ENCODE results near the gene FAM221B.

The FAM221B gene

GRCh38 chr9:35828716-35829083, at the start of gene FAM221B:
TSS of gene FAM221B (minus strand) at chr9:35828732. CDS start at chr9:35826161, 2,571 bp downstream.
- TF ChIP-seq CTCF (conservative IDR thresholded peaks at IDR 0.05; ENCODE audit: control insufficient read depth, insufficient read depth, low read depth, low read length), result no peak
- no peak for DNase-seq (ENCODE audit: low read depth)
- peak within 1 kb of the TSS; percentile 65 for H3K4me3 ChIP-seq (ENCODE audit: control insufficient read depth, low read depth, low read length)

GRCh38 chr9:35872505-35872904, 44.0 kb upstream of the FAM221B start:
- no peak for TF ChIP-seq CTCF (conservative IDR thresholded peaks at IDR 0.05; ENCODE audit: control insufficient read depth, insufficient read depth, low read depth, low read length)
- DNase-seq (ENCODE audit: low read depth), result no peak
- H3K4me3 ChIP-seq (ENCODE audit: control insufficient read depth, low read depth, low read length), result no peak overlapping the region

- no peak overlapping the region for H3K4me3 ChIP-seq (ENCODE audit: control insufficient read depth, low read depth, low read length)
- DNase-seq (ENCODE audit: low read depth), result no peak
These were observed 43.0 kb upstream of the FAM221B start for GRCh38 chr9:35871545-35871944.

GRCh38 chr9:35870351-35870923, 41.9 kb upstream of the FAM221B start, which contains the start of gene OR13J1:
TSS of gene OR13J1 (minus strand) at chr9:35870401. CDS start at chr9:35870401, 0 bp downstream.
- TF ChIP-seq CTCF (conservative IDR thresholded peaks at IDR 0.05; ENCODE audit: control insufficient read depth, insufficient read depth, low read depth, low read length), result no peak

More at GRCh38 chr9:35871545-35871944, 43.0 kb upstream of the FAM221B start:
- TF ChIP-seq CTCF (conservative IDR thresholded peaks at IDR 0.05; ENCODE audit: control insufficient read depth, insufficient read depth, low read depth, low read length), result no peak

GRCh38 chr9:35869621-35870216, 41.2 kb upstream of the FAM221B start:
- DNase-seq (ENCODE audit: low read depth), result no peak
- no peak overlapping the region for H3K4me3 ChIP-seq (ENCODE audit: control insufficient read depth, low read depth, low read length)
- no peak for TF ChIP-seq CTCF (conservative IDR thresholded peaks at IDR 0.05; ENCODE audit: control insufficient read depth, insufficient read depth, low read depth, low read length)

More at GRCh38 chr9:35870351-35870923, 41.9 kb upstream of the FAM221B start, which contains the start of gene OR13J1:
- no peak for DNase-seq (ENCODE audit: low read depth)
- no peak within 1 kb of the TSS for H3K4me3 ChIP-seq (ENCODE audit: control insufficient read depth, low read depth, low read length)

GRCh38 chr9:35868933-35869332, 40.4 kb upstream of the FAM221B start:
- no peak overlapping the region for H3K4me3 ChIP-seq (ENCODE audit: control insufficient read depth, low read depth, low read length)
- DNase-seq (ENCODE audit: low read depth), result no peak
- TF ChIP-seq CTCF (conservative IDR thresholded peaks at IDR 0.05; ENCODE audit: control insufficient read depth, insufficient read depth, low read depth, low read length), result no peak
